ENCODE results near the gene RNPEPL1. TPM values are rescaled to one million over a fixed set of nuclear protein-coding genes. Genes with fewer than 3 reads are reported as not detected.

Gene RNPEPL1
- total RNA-seq, 1 donor from 2014 or later, result 22.7 TPM

DNA sequence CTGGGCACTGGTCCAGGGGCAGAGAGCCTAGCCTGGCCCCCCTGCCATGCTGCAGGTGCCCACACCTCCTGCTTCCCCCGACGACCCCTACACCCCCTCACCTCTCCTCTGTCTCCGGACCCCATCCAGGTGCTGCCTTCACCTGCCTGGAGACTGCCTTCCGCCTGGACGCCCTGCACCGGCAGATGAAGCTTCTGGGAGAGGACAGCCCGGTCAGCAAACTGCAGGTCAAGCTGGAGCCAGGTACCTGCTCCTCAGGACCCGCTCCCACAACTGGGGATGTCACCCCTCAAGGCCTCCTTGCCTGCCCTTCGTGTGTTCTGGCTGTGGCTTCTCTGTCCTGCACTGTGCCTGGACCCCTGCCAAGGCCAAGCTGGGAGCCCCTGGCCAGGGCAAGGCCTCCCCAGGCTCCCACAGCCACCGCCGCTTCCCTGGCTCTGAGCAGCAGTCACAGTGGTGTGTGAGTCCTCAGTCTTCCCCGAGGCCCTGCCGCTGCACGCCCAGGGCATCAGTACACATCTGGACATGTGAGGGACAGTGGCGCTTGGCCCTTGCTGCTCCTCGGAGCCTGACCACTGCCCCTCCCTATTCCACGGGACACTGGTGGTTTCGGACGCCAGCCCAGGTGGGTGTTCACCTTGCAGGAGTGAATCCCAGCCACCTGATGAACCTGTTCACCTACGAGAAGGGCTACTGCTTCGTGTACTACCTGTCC lies 6.3 kb downstream of the RNPEPL1 start:
- no peaks in the 10 kb centered on the region for H3K27me3 ChIP-seq (ENCODE audit: insufficient read depth, low read length)
- H4K20me1 ChIP-seq (ENCODE audit: insufficient read depth, low read length), result peaks cover 29% of the 10 kb centered on the region
- no peak overlapping the region for H3K4me3 Mint-ChIP-seq (ENCODE audit: unreplicated experiment)
- no peak overlapping the region for H3K27ac ChIP-seq (ENCODE audit: low read depth, low read length)
- no peak for DNase-seq (ENCODE audit: low read depth)
- no peaks in the 10 kb centered on the region for H3K27me3 Mint-ChIP-seq (ENCODE audit: low read depth, unreplicated experiment)
- no peak for TF ChIP-seq EZH2 (IDR thresholded peaks at IDR 0.05; ENCODE audit: insufficient read depth, low read length)
- TF ChIP-seq, protein P1, sequence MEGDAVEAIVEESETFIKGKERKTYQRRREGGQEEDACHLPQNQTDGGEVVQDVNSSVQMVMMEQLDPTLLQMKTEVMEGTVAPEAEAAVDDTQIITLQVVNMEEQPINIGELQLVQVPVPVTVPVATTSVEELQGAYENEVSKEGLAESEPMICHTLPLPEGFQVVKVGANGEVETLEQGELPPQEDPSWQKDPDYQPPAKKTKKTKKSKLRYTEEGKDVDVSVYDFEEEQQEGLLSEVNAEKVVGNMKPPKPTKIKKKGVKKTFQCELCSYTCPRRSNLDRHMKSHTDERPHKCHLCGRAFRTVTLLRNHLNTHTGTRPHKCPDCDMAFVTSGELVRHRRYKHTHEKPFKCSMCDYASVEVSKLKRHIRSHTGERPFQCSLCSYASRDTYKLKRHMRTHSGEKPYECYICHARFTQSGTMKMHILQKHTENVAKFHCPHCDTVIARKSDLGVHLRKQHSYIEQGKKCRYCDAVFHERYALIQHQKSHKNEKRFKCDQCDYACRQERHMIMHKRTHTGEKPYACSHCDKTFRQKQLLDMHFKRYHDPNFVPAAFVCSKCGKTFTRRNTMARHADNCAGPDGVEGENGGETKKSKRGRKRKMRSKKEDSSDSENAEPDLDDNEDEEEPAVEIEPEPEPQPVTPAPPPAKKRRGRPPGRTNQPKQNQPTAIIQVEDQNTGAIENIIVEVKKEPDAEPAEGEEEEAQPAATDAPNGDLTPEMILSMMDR (IDR thresholded peaks at IDR 0.05; ENCODE audit: insufficient read depth, low read depth, low read length), result no peak
- H3K4me3 ChIP-seq (ENCODE audit: insufficient read depth, low read depth, low read length), result no peak overlapping the region
- H3K9me3 ChIP-seq (ENCODE audit: insufficient read depth, low read depth, low read length), result no peaks in the 10 kb centered on the region
- H3K4me2 ChIP-seq (ENCODE audit: low read length), result no peak overlapping the region
- H2AFZ ChIP-seq (ENCODE audit: low read depth, low read length), result no peak overlapping the region
- H3K9me3 Mint-ChIP-seq (ENCODE audit: unreplicated experiment), result no peaks in the 10 kb centered on the region
- H3K4me1 ChIP-seq (ENCODE audit: insufficient read depth, low read length), result peaks cover 3% of the 10 kb centered on the region
- peaks cover 6% of the 10 kb centered on the region for H3K79me2 ChIP-seq (ENCODE audit: insufficient read depth, low read length)
- peaks cover under 1% of the 10 kb centered on the region for H3K4me1 Mint-ChIP-seq (ENCODE audit: low read depth, unreplicated experiment)
- H3K36me3 ChIP-seq (ENCODE audit: insufficient read depth, low read length), result no peaks in the 10 kb centered on the region
- H3K27ac Mint-ChIP-seq (ENCODE audit: unreplicated experiment), result no peak overlapping the region
- no peak for FAIRE-seq
- H3K36me3 Mint-ChIP-seq (ENCODE audit: low read depth, unreplicated experiment), result no peaks in the 10 kb centered on the region
- no peak overlapping the region for H3K9ac ChIP-seq (ENCODE audit: low read length)

DNA sequence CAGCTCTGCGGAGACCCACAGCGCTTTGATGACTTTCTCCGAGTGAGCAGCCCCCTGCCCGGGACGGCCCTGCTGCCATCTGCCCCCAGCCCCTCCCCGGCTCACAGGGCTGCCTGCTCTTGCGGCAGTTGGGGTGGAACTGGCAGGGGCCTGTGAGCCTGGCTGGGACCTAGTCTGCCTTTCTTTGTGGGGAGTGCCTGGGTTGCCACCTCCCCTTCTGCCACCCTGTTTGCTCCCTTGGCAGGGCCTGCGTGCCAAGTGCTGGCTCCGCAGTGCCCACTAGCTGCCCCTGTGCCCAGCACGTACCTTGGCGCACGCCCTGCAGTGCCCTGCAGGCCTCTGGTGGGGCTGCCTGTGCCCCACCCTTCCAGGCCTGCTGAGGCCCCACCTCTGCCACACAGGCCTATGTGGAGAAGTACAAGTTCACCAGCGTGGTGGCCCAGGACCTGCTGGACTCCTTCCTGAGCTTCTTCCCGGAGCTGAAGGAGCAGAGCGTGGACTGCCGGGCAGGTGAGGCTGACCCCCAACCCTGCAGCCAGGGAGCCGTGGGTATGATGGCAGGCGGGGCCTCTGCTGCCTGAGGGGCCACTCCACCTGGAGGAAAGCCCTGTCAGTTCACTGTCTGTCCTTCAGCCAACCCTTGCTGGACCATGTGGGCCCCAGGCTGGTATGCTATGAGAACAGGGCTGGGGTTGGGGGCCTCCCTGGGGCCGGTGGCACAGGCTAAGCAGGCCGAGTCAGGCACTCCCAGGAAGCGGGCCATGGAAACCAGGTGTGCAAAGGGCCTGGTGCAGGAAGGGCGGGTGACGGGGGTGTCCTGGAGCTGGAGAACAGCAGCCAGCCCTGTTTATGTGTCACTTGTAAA lies 7.0 kb downstream of the RNPEPL1 start:
- Histone ChIP-seq H3K79me2 (ENCODE audit: insufficient read depth, low read length) (peaks cover 4% of the 10 kb centered on the region), H3K27me3 (ENCODE audit: insufficient read depth, low read length) (no peaks in the 10 kb centered on the region), H3K9me3 (ENCODE audit: insufficient read depth, low read depth, low read length) (no peaks in the 10 kb centered on the region), H4K20me1 (ENCODE audit: insufficient read depth, low read length) (peaks cover 29% of the 10 kb centered on the region), H3K36me3 (ENCODE audit: insufficient read depth, low read length) (no peaks in the 10 kb centered on the region), H3K4me1 (ENCODE audit: insufficient read depth, low read length) (peaks cover 10% of the 10 kb centered on the region), H2AFZ (ENCODE audit: low read depth, low read length) (no peak overlapping the region), H3K4me2 (ENCODE audit: low read length) (no peak overlapping the region), H3K4me3 (ENCODE audit: insufficient read depth, low read depth, low read length) (no peak overlapping the region), H3K9ac (ENCODE audit: low read length) (no peak overlapping the region), H3K27ac (ENCODE audit: low read depth, low read length) (no peak overlapping the region)
- Mint-ChIP-seq H3K36me3 (ENCODE audit: low read depth, unreplicated experiment) (peaks cover 2% of the 10 kb centered on the region), H3K4me3 (ENCODE audit: unreplicated experiment) (no peak overlapping the region), H3K27ac (ENCODE audit: unreplicated experiment) (no peak overlapping the region), H3K4me1 (ENCODE audit: low read depth, unreplicated experiment) (peaks cover 8% of the 10 kb centered on the region), H3K9me3 (ENCODE audit: unreplicated experiment) (no peaks in the 10 kb centered on the region), H3K27me3 (ENCODE audit: low read depth, unreplicated experiment) (no peaks in the 10 kb centered on the region)
- no peak for FAIRE-seq
- no peak for DNase-seq (ENCODE audit: low read depth)
- TF ChIP-seq, protein P1 (IDR thresholded peaks at IDR 0.05; ENCODE audit: insufficient read depth, low read depth, low read length), result no peak
- TF ChIP-seq EZH2 (IDR thresholded peaks at IDR 0.05; ENCODE audit: insufficient read depth, low read length), result no peak
